Body of pancreas (tissue), 4 donors: ENCODE results near the gene SEC24B.

Experiments used
- CTCF ChIP-seq, 7 experiments: fragments of 450-650 bp in 4 of 7; fragments of 200-600 bp in 3 of 7; sonication (generic) in 3 of 7; IDR thresholded peaks; one replicate each; pipeline ENCODE4 v1.5.1; 2016 to 2019; ENCODE audit warnings: antibody characterized with exemption in 7 of 7
- POLR2A ChIP-seq, 3 donors: fragments of 450-650 bp; IDR thresholded peaks; one replicate each; pipeline ENCODE4 v1.6.1; 2016; ENCODE audit warnings: antibody characterized with exemption in 3 of 3, mild to moderate bottlenecking in 2 of 3

- TF ChIP-seq CTCF (IDR thresholded peaks at IDR 0.05), result no peak
- TF ChIP-seq POLR2A (IDR thresholded peaks at IDR 0.05), result no peak
These were observed 126.0 kb downstream of the SEC24B start for GRCh38 chr4:109559625-109559982.
